K562 (cell line): ENCODE measurements around the gene COL21A1.

Experiments
- CEBPB ChIP-seq: fragments of 450-650 bp; IDR thresholded peaks from 2 replicates; pipeline ENCODE4 v1.6.1; 2016; ENCODE audit warnings: missing genetic modification characterization, missing compliant biosample characterization
- RFX7 ChIP-seq: fragments of 250-450 bp; sonication (Bioruptor Pico); IDR thresholded peaks from 2 replicates; pipeline ENCODE4 v1.5.1; 2021; ENCODE audit warnings: mild to moderate bottlenecking
- SRSF9 ChIP-seq: fragments of 200-400 bp; formaldehyde crosslinking; IDR thresholded peaks from 2 replicates; pipeline ENCODE4 v1.6.1; 2017; ENCODE audit warnings: low read depth, low read length, borderline replicate concordance
- TCF7L2 ChIP-seq: fragments of 150-350 bp; IDR thresholded peaks from 2 replicates; pipeline ENCODE4 v1.6.1; 2016; ENCODE audit warnings: low read depth, mild to moderate bottlenecking, low read length, moderate library complexity
- TF ChIP-seq, protein P1 (sequence below): fragments of 450-650 bp; IDR thresholded peaks from 2 replicates; pipeline ENCODE4 v1.6.1; 2016; ENCODE audit warnings: missing biosample characterization, missing genetic modification characterization

DNA sequence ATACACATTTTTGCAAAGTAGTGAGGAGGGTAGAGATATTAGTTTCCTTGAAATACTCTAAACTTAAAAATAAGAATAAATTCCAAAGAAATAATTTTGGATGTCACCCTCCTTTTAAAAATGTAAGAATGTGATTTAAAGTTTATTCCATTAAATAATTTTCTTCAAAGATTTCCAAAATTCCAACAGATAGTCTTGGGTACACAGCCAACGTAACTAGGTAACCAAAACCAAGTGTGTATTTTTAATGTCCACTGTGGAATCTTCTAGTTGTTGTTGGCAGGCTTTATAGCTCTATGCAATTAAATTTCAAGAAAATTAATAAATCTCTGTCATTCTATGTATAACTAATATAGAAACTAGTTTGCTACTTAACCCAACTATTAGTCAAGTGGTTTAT lies 101.3 kb downstream of the COL21A1 start:
- TF ChIP-seq, protein P1, sequence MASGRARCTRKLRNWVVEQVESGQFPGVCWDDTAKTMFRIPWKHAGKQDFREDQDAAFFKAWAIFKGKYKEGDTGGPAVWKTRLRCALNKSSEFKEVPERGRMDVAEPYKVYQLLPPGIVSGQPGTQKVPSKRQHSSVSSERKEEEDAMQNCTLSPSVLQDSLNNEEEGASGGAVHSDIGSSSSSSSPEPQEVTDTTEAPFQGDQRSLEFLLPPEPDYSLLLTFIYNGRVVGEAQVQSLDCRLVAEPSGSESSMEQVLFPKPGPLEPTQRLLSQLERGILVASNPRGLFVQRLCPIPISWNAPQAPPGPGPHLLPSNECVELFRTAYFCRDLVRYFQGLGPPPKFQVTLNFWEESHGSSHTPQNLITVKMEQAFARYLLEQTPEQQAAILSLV (tag) = no peak
- no peak for TF ChIP-seq RFX7
- no peak for TF ChIP-seq TCF7L2
- TF ChIP-seq SRSF9 = no peak
- no peak for TF ChIP-seq CEBPB
